HG03342 (cell line): Measurements from ENCODE around the gene RELL1.

Experiments used
- ATAC-seq: cut with Tn5 transposase; IDR thresholded peaks from one replicate; pipeline ENCODE4 v1.9.1; 2021; ENCODE audit warnings: mild to moderate bottlenecking, moderate library complexity; ENCODE audit not compliant: unreplicated experiment

The RELL1 gene

GRCh38 chr4:37686373-37687193, at the start of gene RELL1:
Gene RELL1 (minus strand): TSS chr4:37686376. CDS start chr4:37686287, 89 bp downstream.
- ATAC-seq = peak; percentile 82

GRCh38 chr4:37735578-37735977, 49.4 kb upstream of the RELL1 start:
- no peak for ATAC-seq

GRCh38 chr4:37734989-37735388, 48.8 kb upstream of the RELL1 start:
- no peak for ATAC-seq

- ATAC-seq = no peak
Observed at GRCh38 chr4:37733240-37733867, 47.2 kb upstream of the RELL1 start.

- ATAC-seq = peak; percentile 57
Observed at GRCh38 chr4:37732526-37733186, 46.5 kb upstream of the RELL1 start.

GRCh38 chr4:37729649-37730004, 43.5 kb upstream of the RELL1 start:
- ATAC-seq = no peak

- ATAC-seq = no peak
Observed at GRCh38 chr4:37728064-37728463, 41.9 kb upstream of the RELL1 start.

GRCh38 chr4:37727635-37728034, 41.5 kb upstream of the RELL1 start:
- ATAC-seq = no peak

- no peak for ATAC-seq
Observed at GRCh38 chr4:37726666-37727065, 40.5 kb upstream of the RELL1 start.

- no peak for ATAC-seq
Observed at GRCh38 chr4:37725718-37726117, 39.5 kb upstream of the RELL1 start.

- ATAC-seq = no peak
Observed at GRCh38 chr4:37723067-37723466, 36.9 kb upstream of the RELL1 start.

GRCh38 chr4:37721995-37722638, 35.9 kb upstream of the RELL1 start:
- no peak for ATAC-seq

GRCh38 chr4:37719021-37719420, 32.8 kb upstream of the RELL1 start:
- no peak for ATAC-seq

GRCh38 chr4:37717576-37717975, 31.4 kb upstream of the RELL1 start:
- no peak for ATAC-seq

GRCh38 chr4:37715889-37716402, 29.8 kb upstream of the RELL1 start:
- peak; percentile 78 for ATAC-seq

GRCh38 chr4:37710491-37710890, 24.3 kb upstream of the RELL1 start:
- no peak for ATAC-seq

GRCh38 chr4:37706032-37706431, 19.9 kb upstream of the RELL1 start:
- ATAC-seq = no peak

GRCh38 chr4:37705571-37705970, 19.4 kb upstream of the RELL1 start:
- ATAC-seq = no peak

GRCh38 chr4:37699868-37700481, 13.8 kb upstream of the RELL1 start:
- ATAC-seq = no peak

- ATAC-seq = no peak
Observed at GRCh38 chr4:37697566-37697965, 11.4 kb upstream of the RELL1 start.
